Mesenchymal stem cell (in vitro differentiated cells and primary cell): ENCODE results near the gene ACER3.

Experiments used
- DNase-seq: peaks from one replicate; pipeline ENCODE4 v3.0.0-alpha.2; 2013
- H2AFZ ChIP-seq: one replicate; pipeline ENCODE4 v1.6.1; 2013; ENCODE audit warnings: low read depth, mild to moderate bottlenecking, control low read depth, inconsistent platforms, low read length, moderate library complexity
- H2AK5ac ChIP-seq: 2 replicates; pipeline ENCODE4 v1.6.1; 2013; ENCODE audit warnings: low read length, moderate library complexity, mild to moderate bottlenecking, inconsistent platforms; ENCODE audit not compliant: severe bottlenecking
- H2BK120ac ChIP-seq: one replicate; pipeline ENCODE4 v1.6.1; 2013; ENCODE audit warnings: low read depth, mild to moderate bottlenecking, inconsistent platforms, low read length, moderate library complexity
- H2BK12ac ChIP-seq, 2 experiments: one replicate each; pipeline ENCODE4 v1.6.1; 2013; ENCODE audit warnings: inconsistent platforms in 2 of 2, low read length in 2 of 2, mild to moderate bottlenecking in 2 of 2, moderate library complexity in 2 of 2, control low read depth in 1 of 2
- H2BK15ac ChIP-seq: one replicate; pipeline ENCODE4 v1.6.1; 2013; ENCODE audit warnings: mild to moderate bottlenecking, low read depth, inconsistent platforms; ENCODE audit not compliant: poor library complexity, severe bottlenecking
- H2BK5ac ChIP-seq: 2 replicates; pipeline ENCODE4 v1.6.1; 2013; ENCODE audit warnings: low read depth, mild to moderate bottlenecking, low read length, control low read depth, inconsistent platforms; ENCODE audit not compliant: poor library complexity, severe bottlenecking
- H3K14ac ChIP-seq, 2 experiments: one replicate each; pipeline ENCODE4 v1.6.1; 2013; ENCODE audit warnings: inconsistent platforms in 2 of 2, low read length in 2 of 2, control low read depth in 1 of 2, mild to moderate bottlenecking in 1 of 2, moderate library complexity in 1 of 2
- H3K18ac ChIP-seq, 2 experiments: one replicate each; pipeline ENCODE4 v1.6.1; 2013; ENCODE audit warnings: inconsistent platforms in 2 of 2, low read length in 2 of 2, control low read depth in 1 of 2, low read depth in 1 of 2, mild to moderate bottlenecking in 1 of 2
- H3K23ac ChIP-seq, 2 experiments: one replicate each; pipeline ENCODE4 v1.6.1; 2013; ENCODE audit warnings: inconsistent platforms in 2 of 2, low read length in 2 of 2, mild to moderate bottlenecking in 2 of 2, moderate library complexity in 2 of 2, control low read depth in 1 of 2
- H3K27ac ChIP-seq: 2 replicates; pipeline ENCODE4 v1.5.1; 2013; ENCODE audit warnings: mild to moderate bottlenecking, moderate library complexity, low read length, control low read depth, inconsistent platforms; ENCODE audit not compliant: poor library complexity, severe bottlenecking
- H3K27me3 ChIP-seq, 2 experiments: 2 replicates each; pipeline versions ENCODE4 v1.6.1 to v1.7.0; 2013; ENCODE audit warnings: low read length in 2 of 2, mild to moderate bottlenecking in 2 of 2, moderate library complexity in 2 of 2, control low read depth in 1 of 2, inconsistent platforms in 1 of 2; ENCODE audit not compliant: control insufficient read depth in 1 of 2, insufficient read depth in 1 of 2
- H3K36me3 ChIP-seq, 2 experiments: 2 replicates each; pipeline versions ENCODE4 v1.6.1 to v1.7.0; 2013; ENCODE audit warnings: low read length in 2 of 2, control low read depth in 1 of 2, inconsistent platforms in 1 of 2, low read depth in 1 of 2, mild to moderate bottlenecking in 1 of 2; ENCODE audit not compliant: insufficient read depth in 2 of 2, control insufficient read depth in 1 of 2
- H3K4ac ChIP-seq, 2 experiments: one replicate each; pipeline ENCODE4 v1.6.1; 2013; ENCODE audit warnings: inconsistent platforms in 2 of 2, low read length in 2 of 2, mild to moderate bottlenecking in 2 of 2, moderate library complexity in 2 of 2, control low read depth in 1 of 2, low read depth in 1 of 2
- H3K4me1 ChIP-seq: 2 replicates; pipeline ENCODE4 v1.6.1; 2013; ENCODE audit warnings: low read depth, low read length, control low read depth; ENCODE audit not compliant: control insufficient read depth, insufficient read depth
- H3K4me2 ChIP-seq: 2 replicates; pipeline ENCODE4 v1.6.1; 2013; ENCODE audit warnings: low read length, mild to moderate bottlenecking, inconsistent platforms; ENCODE audit not compliant: poor library complexity, severe bottlenecking
- H3K4me3 ChIP-seq, 2 experiments: 2 replicates each; pipeline versions ENCODE4 v1.5.1 to v1.7.0; 2013; ENCODE audit warnings: low read length in 2 of 2, mild to moderate bottlenecking in 2 of 2, control low read depth in 1 of 2, low read depth in 1 of 2; ENCODE audit not compliant: insufficient read depth in 1 of 2
- H3K79me1 ChIP-seq: replicated peaks from 2 replicates; pipeline ENCODE4 v1.6.1; 2013; ENCODE audit warnings: mild to moderate bottlenecking, control low read depth, low read length, inconsistent platforms; ENCODE audit not compliant: poor library complexity, severe bottlenecking
- H3K9ac ChIP-seq: 2 replicates; pipeline ENCODE4 v1.7.0; 2013; ENCODE audit warnings: mild to moderate bottlenecking, low read length, moderate library complexity
- H3K9me3 ChIP-seq: 2 replicates; pipeline ENCODE4 v1.7.0; 2013; ENCODE audit warnings: mild to moderate bottlenecking, low read length; ENCODE audit not compliant: control insufficient read depth
- H4K8ac ChIP-seq: one replicate; pipeline ENCODE4 v1.6.1; 2013; ENCODE audit warnings: inconsistent platforms, mild to moderate bottlenecking, low read length, moderate library complexity
- H4K91ac ChIP-seq: one replicate; pipeline ENCODE4 v1.6.1; 2013; ENCODE audit warnings: mild to moderate bottlenecking, low read length, inconsistent platforms
- WGBS: methylation state at CpG from one replicate; pipeline ENCODE4 v1.1.7; 2013; ENCODE audit warnings: mixed read lengths; 5-methylcytosine and 5-hydroxymethylcytosine counted together

ACER3 gene

DNA sequence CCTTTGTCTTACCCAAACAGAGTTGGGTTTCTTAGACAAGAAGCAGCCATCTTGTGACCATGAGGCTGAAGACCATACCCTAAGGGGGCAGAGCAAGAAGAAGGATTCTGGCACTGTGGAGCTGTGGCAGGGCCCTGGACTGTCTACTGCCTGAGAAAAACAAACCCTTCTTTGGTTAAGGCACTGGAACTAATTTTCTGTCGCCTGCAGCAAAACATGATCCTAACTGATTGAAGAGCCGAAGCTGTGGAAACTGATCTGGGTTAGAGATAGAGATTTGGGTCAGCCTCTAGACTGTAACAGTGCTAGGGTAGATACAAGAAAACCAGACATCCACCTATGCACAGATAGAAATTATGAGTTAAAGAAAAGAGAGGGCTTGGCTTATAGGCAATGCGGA, 11.3 kb upstream of the ACER3 start:
- 92% methylated on average over 3 of the region's 3 CpGs for WGBS
- Histone ChIP-seq H3K14ac (no peak overlapping the region), H3K4me3 (no peak overlapping the region), H2BK120ac (no peak overlapping the region), H3K79me1 (no peaks in the 10 kb centered on the region), H3K36me3 (no peaks in the 10 kb centered on the region), H2BK12ac (no peak overlapping the region), H3K18ac (no peak overlapping the region), H2AFZ (no peak overlapping the region), H3K4me1 (no peaks in the 10 kb centered on the region), H3K9ac (no peak overlapping the region), H4K8ac (no peak overlapping the region), H3K9me3 (no peaks in the 10 kb centered on the region), H3K27ac (no peak overlapping the region), H3K4ac (no peak overlapping the region), H3K23ac (no peak overlapping the region), H3K27me3 (peaks cover 16 to 17% of the 10 kb centered on the region in 2 experiments), H2BK5ac (no peak overlapping the region), H2BK15ac (no peak overlapping the region), H2AK5ac (no peak overlapping the region), H3K4me2 (no peak overlapping the region), H4K91ac (no peak overlapping the region)
- no peak for DNase-seq

GRCh38 chr11:76850130-76850529, 10.6 kb upstream of the ACER3 start:
- Histone ChIP-seq H3K79me1 (no peaks in the 10 kb centered on the region), H3K9ac (no peak overlapping the region), H3K27me3 (peaks cover 16 to 17% of the 10 kb centered on the region in 2 experiments), H3K4me3 (no peak overlapping the region), H2BK5ac (no peak overlapping the region), H4K91ac (no peak overlapping the region), H3K4me2 (no peak overlapping the region), H3K4ac (no peak overlapping the region), H3K36me3 (no peaks in the 10 kb centered on the region), H3K14ac (no peak overlapping the region), H3K18ac (no peak overlapping the region), H2AK5ac (no peak overlapping the region), H2BK15ac (no peak overlapping the region), H3K27ac (no peak overlapping the region), H3K9me3 (no peaks in the 10 kb centered on the region), H2BK12ac (no peak overlapping the region), H3K4me1 (no peaks in the 10 kb centered on the region), H2AFZ (no peak overlapping the region), H2BK120ac (no peak overlapping the region), H3K23ac (no peak overlapping the region), H4K8ac (no peak overlapping the region)
- DNase-seq: no peak
- WGBS: 78% methylated on average over 4 of the region's 4 CpGs

DNA sequence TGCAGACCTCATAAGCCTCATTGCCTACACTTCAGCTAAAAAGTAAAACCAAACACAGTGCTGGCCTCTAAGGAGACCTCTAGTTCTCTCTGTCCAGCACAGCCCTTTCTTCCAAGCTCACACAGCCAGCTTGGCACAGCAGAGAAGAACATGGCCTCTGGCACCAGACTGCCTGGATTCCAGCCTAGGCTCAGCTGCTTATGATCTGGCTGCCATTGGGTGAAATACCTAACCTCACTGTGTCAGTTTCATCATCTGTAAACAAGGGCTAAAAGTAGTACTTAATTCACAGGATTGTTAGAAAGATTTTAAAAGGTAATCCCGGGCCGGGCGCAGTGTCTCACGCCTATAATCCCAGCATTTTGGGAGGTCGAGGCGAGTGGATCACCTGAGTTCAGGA, 9.9 kb upstream of the ACER3 start:
- Histone ChIP-seq H3K23ac (no peak overlapping the region), H2AK5ac (no peak overlapping the region), H2AFZ (no peak overlapping the region), H3K36me3 (no peaks in the 10 kb centered on the region), H3K4me1 (no peaks in the 10 kb centered on the region), H3K4me3 (no peak overlapping the region), H3K4ac (no peak overlapping the region), H2BK15ac (no peak overlapping the region), H3K9ac (no peak overlapping the region), H3K4me2 (no peak overlapping the region), H3K27me3 (peaks cover 16 to 17% of the 10 kb centered on the region in 2 experiments), H2BK12ac (no peak overlapping the region), H3K79me1 (no peaks in the 10 kb centered on the region), H3K27ac (no peak overlapping the region), H2BK120ac (no peak overlapping the region), H2BK5ac (no peak overlapping the region), H3K14ac (no peak overlapping the region), H3K18ac (no peak overlapping the region), H4K91ac (no peak overlapping the region), H3K9me3 (no peaks in the 10 kb centered on the region), H4K8ac (no peak overlapping the region)
- DNase-seq: no peak
- WGBS: 95% methylated on average over 6 of the region's 6 CpGs

DNA sequence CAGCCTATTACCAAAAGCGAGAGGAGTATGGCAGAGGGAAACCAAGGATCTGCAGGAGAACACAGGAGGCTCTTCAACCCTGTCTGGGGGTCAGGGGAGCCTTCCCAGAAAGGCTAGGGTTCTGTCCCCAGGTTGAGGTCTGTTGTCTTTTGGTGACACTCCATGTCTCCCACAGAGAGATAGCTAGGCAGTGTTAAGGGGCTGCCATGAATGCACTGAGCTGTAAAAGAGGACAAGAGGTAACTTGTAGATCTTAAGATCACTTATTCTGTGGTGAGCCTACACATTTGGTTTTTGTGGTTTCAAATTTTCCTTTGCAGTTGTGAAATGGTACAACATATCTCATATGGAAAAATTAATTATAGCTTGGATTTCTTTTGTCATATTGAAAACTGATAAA, 6.0 kb upstream of the ACER3 start:
- H3K27ac ChIP-seq: no peak overlapping the region
- H3K4ac ChIP-seq: no peak overlapping the region
- H3K23ac ChIP-seq: no peak overlapping the region
- H2BK5ac ChIP-seq: no peak overlapping the region
- H2BK120ac ChIP-seq: no peak overlapping the region
- H3K18ac ChIP-seq: no peak overlapping the region
- no peaks in the 10 kb centered on the region for H3K9me3 ChIP-seq
- H3K27me3 ChIP-seq: peaks cover 6 to 12% of the 10 kb centered on the region in 2 experiments
- H3K79me1 ChIP-seq: no peaks in the 10 kb centered on the region
- no peak overlapping the region for H2AK5ac ChIP-seq
- WGBS: 100% methylated on average over 1 of the region's 1 CpG
- H3K36me3 ChIP-seq: no peaks in the 10 kb centered on the region
- H2AFZ ChIP-seq: no peak overlapping the region
- no peak overlapping the region for H3K4me3 ChIP-seq
- no peak overlapping the region for H2BK15ac ChIP-seq
- H4K8ac ChIP-seq: no peak overlapping the region
- H3K4me2 ChIP-seq: no peak overlapping the region
- no peak for DNase-seq
- no peak overlapping the region for H3K14ac ChIP-seq
- H2BK12ac ChIP-seq: no peak overlapping the region
- no peak overlapping the region for H3K9ac ChIP-seq
- H3K4me1 ChIP-seq: no peaks in the 10 kb centered on the region
- no peak overlapping the region for H4K91ac ChIP-seq
